Upper lobe of right lung (tissue), 1 donor: Measurements from ENCODE around the gene ACYP2. TPM values are rescaled to one million over a fixed set of nuclear protein-coding genes. Genes with fewer than 3 reads are reported as not detected.

Experiments
- ATAC-seq: fragments of 200-7000 bp; cut with Tn5 transposase; one replicate; pipeline ENCODE4 v1.9.1; 2020; ENCODE audit warnings: mild to moderate bottlenecking, moderate library complexity
- DNase-seq: peaks from one replicate; pipeline ENCODE4 v3.0.0-alpha.2; 2020
- H3K27ac ChIP-seq: fragments of 200-600 bp; one replicate; pipeline ENCODE4 v1.8.0; 2022
- H3K27me3 ChIP-seq: fragments of 200-600 bp; one replicate; pipeline ENCODE4 v1.8.0; 2022; ENCODE audit warnings: mild to moderate bottlenecking
- H3K36me3 ChIP-seq: fragments of 200-600 bp; one replicate; pipeline ENCODE4 v1.8.0; 2022
- H3K4me1 ChIP-seq: fragments of 200-600 bp; one replicate; pipeline ENCODE4 v1.8.0; 2022
- H3K4me3 ChIP-seq: fragments of 200-600 bp; one replicate; pipeline ENCODE4 v1.8.0; 2022; ENCODE audit warnings: mild to moderate bottlenecking
- H3K9me3 ChIP-seq: fragments of 200-600 bp; one replicate; pipeline ENCODE4 v1.8.0; 2022
- intact Hi-C: fragments of 100-400 bp; cut with DNase I; formaldehyde crosslinking; loops from one replicate; pipeline ENCODE4 v1.11.0; 2022
- total RNA-seq: library from RNA; stranded (reverse); fragmentation: NEBNext Ultra II Directional; extraction: Animal tissue kit (Norgen Biotek cat#: 25700); gene quantifications from one replicate; pipeline ENCODE4 v1.2.1, GENCODE V29; 2021
- TF ChIP-seq, protein P1 (sequence below): fragments of 200-600 bp; IDR thresholded peaks from one replicate; pipeline ENCODE4 v1.8.0; 2022; ENCODE audit warnings: antibody characterized with exemption
- donor health status: DM: no; HTN: yes; CAD: no; lungs with severe emphysema.

The ACYP2 gene
- total RNA-seq, 1 donor from 2014 or later = 14.0 TPM

DNA sequence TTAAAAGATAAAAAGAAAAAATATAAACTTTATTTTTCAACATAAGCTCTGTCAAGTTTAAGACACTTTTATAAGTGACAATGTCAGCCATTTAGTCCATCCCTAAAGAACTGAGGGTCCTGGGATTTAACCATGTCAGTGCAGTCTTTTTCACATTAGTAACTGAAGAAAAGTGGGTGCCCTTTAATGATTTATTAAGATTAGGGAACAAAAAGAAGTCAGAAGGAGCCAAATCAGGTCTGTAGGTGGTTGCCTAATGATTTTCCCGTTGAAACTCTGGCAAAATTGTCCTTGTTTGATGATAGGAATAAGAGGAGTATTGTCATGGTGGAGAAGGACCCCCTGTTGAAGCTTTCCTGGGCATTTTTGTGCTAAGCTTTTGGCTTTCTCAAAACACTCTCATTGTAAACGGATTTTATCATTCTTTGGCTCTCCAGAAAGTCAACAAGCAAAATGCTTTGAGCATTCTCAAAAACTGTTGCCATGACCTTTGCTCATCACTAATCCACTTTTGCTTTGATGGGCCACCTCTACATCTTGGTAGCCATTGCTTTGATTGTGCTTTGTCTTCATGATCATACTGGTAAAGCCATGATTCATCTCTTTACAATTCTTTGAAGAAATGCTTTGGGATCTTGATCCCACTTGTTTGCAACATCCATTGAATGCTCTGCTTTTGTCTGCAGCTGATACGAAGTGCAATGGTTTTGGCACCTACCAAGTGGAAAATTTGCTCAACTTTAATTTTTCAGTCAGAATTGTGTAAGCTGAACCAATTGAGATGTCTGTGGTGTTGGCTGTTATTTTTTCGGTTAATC is 118.6 kb downstream of the ACYP2 start:
- TF ChIP-seq, protein P1, sequence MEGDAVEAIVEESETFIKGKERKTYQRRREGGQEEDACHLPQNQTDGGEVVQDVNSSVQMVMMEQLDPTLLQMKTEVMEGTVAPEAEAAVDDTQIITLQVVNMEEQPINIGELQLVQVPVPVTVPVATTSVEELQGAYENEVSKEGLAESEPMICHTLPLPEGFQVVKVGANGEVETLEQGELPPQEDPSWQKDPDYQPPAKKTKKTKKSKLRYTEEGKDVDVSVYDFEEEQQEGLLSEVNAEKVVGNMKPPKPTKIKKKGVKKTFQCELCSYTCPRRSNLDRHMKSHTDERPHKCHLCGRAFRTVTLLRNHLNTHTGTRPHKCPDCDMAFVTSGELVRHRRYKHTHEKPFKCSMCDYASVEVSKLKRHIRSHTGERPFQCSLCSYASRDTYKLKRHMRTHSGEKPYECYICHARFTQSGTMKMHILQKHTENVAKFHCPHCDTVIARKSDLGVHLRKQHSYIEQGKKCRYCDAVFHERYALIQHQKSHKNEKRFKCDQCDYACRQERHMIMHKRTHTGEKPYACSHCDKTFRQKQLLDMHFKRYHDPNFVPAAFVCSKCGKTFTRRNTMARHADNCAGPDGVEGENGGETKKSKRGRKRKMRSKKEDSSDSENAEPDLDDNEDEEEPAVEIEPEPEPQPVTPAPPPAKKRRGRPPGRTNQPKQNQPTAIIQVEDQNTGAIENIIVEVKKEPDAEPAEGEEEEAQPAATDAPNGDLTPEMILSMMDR = no peak
- H3K27me3 ChIP-seq = no peaks in the 10 kb centered on the region
- no peaks in the 10 kb centered on the region for H3K9me3 ChIP-seq
- H3K4me1 ChIP-seq = no peaks in the 10 kb centered on the region
- no peaks in the 10 kb centered on the region for H3K36me3 ChIP-seq
- intact Hi-C loops = no loop called here
- ATAC-seq = no peak
- no peak overlapping the region for H3K27ac ChIP-seq
- no peak overlapping the region for H3K4me3 ChIP-seq
- DNase-seq = no peak

DNA sequence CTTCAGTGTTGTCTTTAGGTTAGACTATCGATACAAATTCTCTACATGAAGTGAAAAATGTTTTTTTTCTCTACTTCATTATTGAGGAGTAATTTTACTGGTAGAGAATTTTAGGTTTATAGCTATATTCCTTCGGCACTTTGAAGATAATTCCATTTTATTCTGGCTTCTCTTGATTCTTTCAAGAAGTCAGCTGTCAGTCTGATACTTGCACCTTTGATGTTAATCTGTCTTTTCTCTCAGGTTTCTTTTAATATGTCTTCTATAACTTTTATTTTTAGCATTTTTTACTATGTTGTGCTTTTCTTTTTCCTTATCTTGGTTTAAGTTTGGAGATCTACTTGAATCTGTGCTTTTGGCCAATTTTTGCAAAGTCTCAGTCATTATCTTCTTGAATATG is 122.0 kb downstream of the ACYP2 start:
- TF ChIP-seq, protein P1 = no peak
- H3K27me3 ChIP-seq = no peaks in the 10 kb centered on the region
- H3K36me3 ChIP-seq = no peaks in the 10 kb centered on the region
- no peak for ATAC-seq
- no peak for DNase-seq
- intact Hi-C loops = no loop called here
- no peaks in the 10 kb centered on the region for H3K9me3 ChIP-seq
- no peak overlapping the region for H3K4me3 ChIP-seq
- no peak overlapping the region for H3K27ac ChIP-seq
- peaks cover 7% of the 10 kb centered on the region for H3K4me1 ChIP-seq

DNA sequence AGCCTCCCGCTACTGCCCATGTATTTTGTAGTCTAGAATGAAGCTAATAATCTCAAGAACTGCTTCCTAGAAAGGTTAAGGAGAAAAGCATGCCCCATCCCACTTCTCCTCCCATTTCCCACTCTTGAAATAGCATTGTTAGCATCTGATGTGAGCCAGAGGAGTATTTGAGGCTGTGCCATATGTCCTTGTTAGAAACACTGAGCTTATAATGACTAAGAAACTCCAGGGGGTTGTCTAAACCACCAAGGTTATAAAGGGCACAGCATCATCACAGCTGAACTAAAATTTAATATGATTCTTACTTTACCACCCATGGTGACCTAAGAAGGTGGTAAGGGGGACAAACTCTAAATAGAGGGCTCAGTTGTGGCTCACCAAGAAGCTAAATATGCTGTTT is 124.0 kb downstream of the ACYP2 start:
- TF ChIP-seq, protein P1 = no peak
- Histone ChIP-seq H3K4me1 (peaks cover 7% of the 10 kb centered on the region), H3K9me3 (no peaks in the 10 kb centered on the region), H3K4me3 (no peak overlapping the region), H3K27me3 (no peaks in the 10 kb centered on the region), H3K27ac (no peak overlapping the region), H3K36me3 (no peaks in the 10 kb centered on the region)
- DNase-seq (no peak), ATAC-seq (no peak)
- intact Hi-C loops = no loop called here

DNA sequence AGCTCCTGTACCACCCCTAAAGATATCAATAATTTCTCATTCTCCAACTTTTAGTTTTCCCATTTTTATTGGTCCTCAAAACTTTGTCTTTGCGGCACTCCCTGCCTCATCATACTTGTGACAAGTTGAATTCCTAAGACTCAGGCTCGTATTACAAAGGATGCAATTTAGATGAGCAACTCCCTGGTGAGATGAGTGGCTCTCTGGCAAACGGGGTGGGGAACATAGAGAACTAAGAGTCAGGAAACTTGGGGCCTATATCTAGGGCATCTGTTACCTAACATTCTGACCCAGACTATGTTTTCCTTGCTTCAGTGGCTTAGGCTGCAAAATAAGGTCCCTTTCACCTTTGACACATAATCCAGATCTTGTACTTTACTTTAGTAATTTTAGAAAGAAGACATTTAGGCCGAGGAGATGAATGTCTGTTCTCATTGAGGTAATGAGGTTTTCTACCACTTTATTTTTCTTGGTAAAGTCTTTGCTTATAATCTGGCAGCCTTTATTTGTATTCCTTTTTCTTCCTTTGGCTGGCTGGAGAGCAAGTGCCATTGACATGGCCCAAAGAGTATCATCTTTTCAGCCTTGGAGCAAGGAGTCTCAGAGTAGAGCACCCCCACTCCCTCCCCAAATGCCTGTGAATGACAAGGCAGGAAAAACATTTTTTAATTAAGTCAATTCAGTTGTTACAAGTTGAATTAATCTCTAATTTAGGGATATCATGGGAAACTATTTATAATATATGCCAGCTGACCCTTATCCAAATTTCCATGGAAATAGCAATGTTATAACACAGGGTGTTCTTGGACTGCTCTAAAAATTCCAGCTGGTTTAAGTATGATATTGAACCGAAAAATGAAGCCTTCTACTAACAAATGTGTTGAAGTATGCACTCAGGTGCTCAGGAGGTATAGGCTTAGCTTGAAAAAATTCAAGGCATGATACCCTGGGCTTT is 125.4 kb downstream of the ACYP2 start:
- Histone ChIP-seq H3K27ac (peak overlapping the region; percentile 14), H3K27me3 (no peaks in the 10 kb centered on the region), H3K4me1 (peaks cover 7% of the 10 kb centered on the region), H3K36me3 (no peaks in the 10 kb centered on the region), H3K4me3 (no peak overlapping the region), H3K9me3 (no peaks in the 10 kb centered on the region)
- intact Hi-C loops = no loop called here
- TF ChIP-seq, protein P1 = no peak
- DNase-seq (no peak), ATAC-seq (no peak)

DNA sequence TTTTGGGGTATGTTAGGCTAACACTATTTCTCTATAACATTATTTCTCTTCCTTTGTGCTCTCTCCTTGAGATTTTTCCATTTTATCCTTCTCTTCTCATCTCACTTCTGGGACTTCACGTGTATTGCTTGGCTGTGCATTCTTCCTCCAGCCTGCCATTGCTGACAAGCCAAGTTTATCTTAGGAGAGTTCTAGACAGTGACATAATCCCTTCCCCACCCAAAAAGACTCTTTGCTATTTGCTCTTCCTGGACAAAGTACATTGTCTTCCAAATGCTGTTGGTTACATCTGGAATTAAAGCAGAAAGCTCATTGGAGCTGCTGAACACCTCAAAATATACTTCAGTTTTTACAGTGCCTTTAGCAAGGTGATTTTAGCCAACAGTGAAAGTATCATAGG is 131.7 kb downstream of the ACYP2 start:
- TF ChIP-seq, protein P1 = no peak
- H3K36me3 ChIP-seq = no peaks in the 10 kb centered on the region
- no peak overlapping the region for H3K27ac ChIP-seq
- ATAC-seq (no peak), DNase-seq (no peak)
- intact Hi-C loops = no loop called here
- no peaks in the 10 kb centered on the region for H3K27me3 ChIP-seq
- no peak overlapping the region for H3K4me3 ChIP-seq
- no peaks in the 10 kb centered on the region for H3K4me1 ChIP-seq
- H3K9me3 ChIP-seq = no peaks in the 10 kb centered on the region
